HepG2 (cell line): ENCODE measurements around the gene STBD1. TPM values are rescaled to one million over a fixed set of nuclear protein-coding genes. Genes with fewer than 3 reads are reported as not detected.

Experiments
- ARID2 ChIP-seq: sonication (generic); formaldehyde crosslinking; IDR thresholded peaks from 2 replicates; pipeline ENCODE4 v1.8.1; 2022; ENCODE audit warnings: mild to moderate bottlenecking, missing genetic modification reagents, borderline replicate concordance
- CEBPG ChIP-seq: IDR thresholded peaks from 2 replicates; pipeline ENCODE4 v1.6.1; 2016
- EP300 ChIP-seq, 3 experiments: sonication (generic) in 1 of 3; formaldehyde crosslinking in 1 of 3; IDR thresholded peaks; 2 replicates each; pipeline versions ENCODE4 v1.5.1 to v1.6.1; 2011 to 2020; ENCODE audit warnings: low read depth in 2 of 3, low read length in 2 of 3, borderline replicate concordance in 1 of 3, improper control_type of control experiment in 1 of 3, mild to moderate bottlenecking in 1 of 3, missing genetic modification reagents in 1 of 3, moderate library complexity in 1 of 3
- GABPB1 ChIP-seq: IDR thresholded peaks from 2 replicates; pipeline ENCODE4 v1.6.1; 2016; ENCODE audit warnings: mild to moderate bottlenecking, missing genetic modification reagents, moderate library complexity, missing compliant biosample characterization
- KDM4B ChIP-seq: sonication (generic); formaldehyde crosslinking; IDR thresholded peaks from 2 replicates; pipeline ENCODE4 v1.4.0; 2020; ENCODE audit warnings: missing genetic modification reagents
- MAZ ChIP-seq, 2 experiments: sonication (generic) in 1 of 2; formaldehyde crosslinking in 1 of 2; IDR thresholded peaks; 2 replicates each; pipeline versions ENCODE4 v1.5.0 to v1.6.1; 2012 to 2020; ENCODE audit warnings: low read depth in 2 of 2, mild to moderate bottlenecking in 2 of 2, borderline replicate concordance in 1 of 2, improper control_type of control experiment in 1 of 2, low read length in 1 of 2, missing genetic modification reagents in 1 of 2, moderate library complexity in 1 of 2
- NR2C2 ChIP-seq: sonication (generic); formaldehyde crosslinking; IDR thresholded peaks from 2 replicates; pipeline ENCODE4 v1.4.0; 2020; ENCODE audit warnings: missing genetic modification reagents, mild to moderate bottlenecking, moderate library complexity, borderline replicate concordance
- SOX5 ChIP-seq: IDR thresholded peaks from 2 replicates; pipeline ENCODE4 v1.6.1; 2016; ENCODE audit warnings: borderline replicate concordance
- SRSF1 ChIP-seq: fragments of 200-400 bp; formaldehyde crosslinking; optimal IDR thresholded peaks from 2 replicates; pipeline ENCODE3; 2017; ENCODE audit warnings: mild to moderate bottlenecking, low read depth, low read length, moderate library complexity
- TEAD3 ChIP-seq: optimal IDR thresholded peaks from 2 replicates; pipeline ENCODE3; 2016; ENCODE audit warnings: borderline replicate concordance
- ZMYM4 ChIP-seq: sonication (generic); formaldehyde crosslinking; IDR thresholded peaks from 2 replicates; pipeline ENCODE4 v1.8.1; 2023; ENCODE audit warnings: mild to moderate bottlenecking, missing genetic modification reagents
- ZNF138 ChIP-seq: sonication (generic); formaldehyde crosslinking; IDR thresholded peaks from 2 replicates; pipeline ENCODE4 v1.5.0; 2020; ENCODE audit warnings: mild to moderate bottlenecking, low read depth, missing genetic modification reagents
- ZNF451 ChIP-seq: sonication (generic); formaldehyde crosslinking; IDR thresholded peaks from 2 replicates; pipeline ENCODE4 v1.5.0; 2020; ENCODE audit warnings: mild to moderate bottlenecking, missing genetic modification reagents
- ZNF616 ChIP-seq: sonication (generic); formaldehyde crosslinking; IDR thresholded peaks from 2 replicates; pipeline ENCODE4 v1.5.0; 2020; ENCODE audit warnings: low read depth, mild to moderate bottlenecking, missing genetic modification reagents
- ZNF772 ChIP-seq: sonication (generic); formaldehyde crosslinking; IDR thresholded peaks from 2 replicates; pipeline ENCODE4 v1.5.0; 2020; ENCODE audit warnings: mild to moderate bottlenecking, missing genetic modification reagents
- ZNF777 ChIP-seq: sonication (generic); formaldehyde crosslinking; IDR thresholded peaks from 2 replicates; pipeline ENCODE4 v1.4.0; 2020; ENCODE audit warnings: missing genetic modification reagents
- polyA plus RNA-seq, 8 experiments: library from polyadenylated mRNA; depleted of rRNA in 3 of 8; stranded (reverse) in 7 of 8; unstranded in 1 of 8; fragments of >200 nt; fragmentation: Illumina TruSeq in 4 of 8; extraction: Trizol in 4 of 8; gene quantifications; 2 replicates each; pipeline versions ENCODE4 v1.2.1 to v1.2.3, GENCODE V29; 2011 to 2016; ENCODE audit warnings: low read depth in 4 of 8, missing spikeins in 1 of 8, mixed read lengths in 1 of 8; ENCODE audit not compliant: insufficient read depth in 1 of 8
- total RNA-seq, 5 experiments: library from RNA; depleted of rRNA; stranded (reverse); fragments of >200 nt; fragmentation: Illumina TruSeq; extraction: Trizol; gene quantifications; 2 replicates each; pipeline ENCODE4 v1.2.3, GENCODE V29; 2016; ENCODE audit warnings: low read depth in 1 of 5
- TF ChIP-seq, protein P1 (sequence below): sonication (generic); formaldehyde crosslinking; IDR thresholded peaks from 2 replicates; pipeline ENCODE4 v1.4.0; 2020; ENCODE audit warnings: low read depth, missing genetic modification reagents
- TF ChIP-seq, protein P2 (sequence below), 2 experiments: IDR thresholded peaks; 2 replicates each; pipeline ENCODE4 v1.6.1; 2011 to 2012; ENCODE audit warnings: low read length in 2 of 2, borderline replicate concordance in 1 of 2, low read depth in 1 of 2, mild to moderate bottlenecking in 1 of 2, moderate library complexity in 1 of 2
- TF ChIP-seq, protein P3 (sequence below): sonication (generic); formaldehyde crosslinking; IDR thresholded peaks from 2 replicates; pipeline ENCODE4 v1.8.0; 2022; ENCODE audit warnings: mild to moderate bottlenecking, missing genetic modification reagents, moderate library complexity

The STBD1 gene
- total and polyA plus RNA-seq, 2 of the 13 experiments (the other 11 are each of a cell fraction or from before 2014, with no cell fraction given), result 2.8 to 4.3 TPM

DNA sequence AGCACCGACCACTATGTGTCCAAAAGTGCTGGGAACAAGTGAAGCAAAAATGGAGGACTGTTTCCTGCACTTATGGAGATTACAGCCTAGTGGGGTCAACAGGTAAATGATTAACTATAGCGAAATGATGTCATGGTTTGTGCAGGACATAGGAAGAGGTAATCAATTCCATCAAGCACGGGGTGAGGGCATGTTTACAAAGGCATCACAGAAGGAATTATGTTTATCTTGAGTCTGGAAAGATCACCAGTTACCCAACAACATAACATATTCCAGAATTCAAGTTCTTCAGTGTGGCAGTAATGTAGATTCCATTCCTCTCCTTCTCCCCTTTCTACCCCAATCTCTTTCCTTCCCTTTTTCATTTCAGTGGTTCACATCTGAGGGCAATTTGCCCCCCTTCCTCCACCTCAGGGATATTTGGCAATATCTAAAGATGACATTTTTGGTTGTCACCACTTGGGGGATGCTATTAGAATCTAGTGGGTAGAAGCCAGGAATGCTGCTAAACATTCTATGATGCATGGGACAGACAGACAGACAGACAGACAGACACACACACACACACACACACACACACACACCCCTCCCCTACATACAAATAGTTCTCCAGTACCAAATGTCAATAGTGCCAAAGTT, 30.9 kb upstream of the STBD1 start (continued):
- TF ChIP-seq MAZ (IDR thresholded peaks at IDR 0.05; ENCODE audit: borderline replicate concordance, low read depth, low read length) (no peak), MAZ (CRISPR knock-in tag; IDR thresholded peaks at IDR 0.05; ENCODE audit: low read depth) (no peak), NR2C2 (0 out of 2 replicates have a peak, but pooled peaks have one; percentile 39), ARID2 (CRISPR knock-in tag) (no peak), ZMYM4 (CRISPR knock-in tag) (peak; percentile 48), ZNF451 (CRISPR knock-in tag) (no peak), TEAD3 (peak; percentile 51), ZNF138 (CRISPR knock-in tag) (no peak), KDM4B (CRISPR knock-in tag) (no peak), ZNF616 (no peak), GABPB1 (peak; percentile 25; the same call in 1 of the 2 replicates), SRSF1 (no peak), ZNF772 (no peak), ZNF777 (CRISPR knock-in tag) (no peak), EP300 (IDR thresholded peaks at IDR 0.05; ENCODE audit: low read depth in 2 of 2, low read length in 2 of 2) (peak in 1 of 2 experiments; percentile 70; a peak in 1 of 4 replicates), EP300 (CRISPR knock-in tag; IDR thresholded peaks at IDR 0.05; ENCODE audit: borderline replicate concordance) (no peak), SOX5 (peak; percentile 57; the same call in 1 of the 2 replicates), CEBPG (CRISPR knock-in tag) (0 out of 2 replicates have a peak, but pooled peaks have one; percentile 25)
- TF ChIP-seq, protein P1, sequence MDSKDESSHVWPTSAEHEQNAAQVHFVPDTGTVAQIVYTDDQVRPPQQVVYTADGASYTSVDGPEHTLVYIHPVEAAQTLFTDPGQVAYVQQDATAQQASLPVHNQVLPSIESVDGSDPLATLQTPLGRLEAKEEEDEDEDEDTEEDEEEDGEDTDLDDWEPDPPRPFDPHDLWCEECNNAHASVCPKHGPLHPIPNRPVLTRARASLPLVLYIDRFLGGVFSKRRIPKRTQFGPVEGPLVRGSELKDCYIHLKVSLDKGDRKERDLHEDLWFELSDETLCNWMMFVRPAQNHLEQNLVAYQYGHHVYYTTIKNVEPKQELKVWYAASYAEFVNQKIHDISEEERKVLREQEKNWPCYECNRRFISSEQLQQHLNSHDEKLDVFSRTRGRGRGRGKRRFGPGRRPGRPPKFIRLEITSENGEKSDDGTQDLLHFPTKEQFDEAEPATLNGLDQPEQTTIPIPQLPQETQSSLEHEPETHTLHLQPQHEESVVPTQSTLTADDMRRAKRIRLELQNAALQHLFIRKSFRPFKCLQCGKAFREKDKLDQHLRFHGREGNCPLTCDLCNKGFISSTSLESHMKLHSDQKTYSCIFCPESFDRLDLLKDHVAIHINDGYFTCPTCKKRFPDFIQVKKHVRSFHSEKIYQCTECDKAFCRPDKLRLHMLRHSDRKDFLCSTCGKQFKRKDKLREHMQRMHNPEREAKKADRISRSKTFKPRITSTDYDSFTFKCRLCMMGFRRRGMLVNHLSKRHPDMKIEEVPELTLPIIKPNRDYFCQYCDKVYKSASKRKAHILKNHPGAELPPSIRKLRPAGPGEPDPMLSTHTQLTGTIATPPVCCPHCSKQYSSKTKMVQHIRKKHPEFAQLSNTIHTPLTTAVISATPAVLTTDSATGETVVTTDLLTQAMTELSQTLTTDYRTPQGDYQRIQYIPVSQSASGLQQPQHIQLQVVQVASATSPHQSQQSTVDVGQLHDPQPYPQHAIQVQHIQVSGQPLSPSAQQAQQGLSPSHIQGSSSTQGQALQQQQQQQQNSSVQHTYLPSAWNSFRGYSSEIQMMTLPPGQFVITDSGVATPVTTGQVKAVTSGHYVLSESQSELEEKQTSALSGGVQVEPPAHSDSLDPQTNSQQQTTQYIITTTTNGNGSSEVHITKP (CRISPR knock-in tag), result peak; percentile 40; the same call in 1 of the 2 replicates
- TF ChIP-seq, protein P2, sequence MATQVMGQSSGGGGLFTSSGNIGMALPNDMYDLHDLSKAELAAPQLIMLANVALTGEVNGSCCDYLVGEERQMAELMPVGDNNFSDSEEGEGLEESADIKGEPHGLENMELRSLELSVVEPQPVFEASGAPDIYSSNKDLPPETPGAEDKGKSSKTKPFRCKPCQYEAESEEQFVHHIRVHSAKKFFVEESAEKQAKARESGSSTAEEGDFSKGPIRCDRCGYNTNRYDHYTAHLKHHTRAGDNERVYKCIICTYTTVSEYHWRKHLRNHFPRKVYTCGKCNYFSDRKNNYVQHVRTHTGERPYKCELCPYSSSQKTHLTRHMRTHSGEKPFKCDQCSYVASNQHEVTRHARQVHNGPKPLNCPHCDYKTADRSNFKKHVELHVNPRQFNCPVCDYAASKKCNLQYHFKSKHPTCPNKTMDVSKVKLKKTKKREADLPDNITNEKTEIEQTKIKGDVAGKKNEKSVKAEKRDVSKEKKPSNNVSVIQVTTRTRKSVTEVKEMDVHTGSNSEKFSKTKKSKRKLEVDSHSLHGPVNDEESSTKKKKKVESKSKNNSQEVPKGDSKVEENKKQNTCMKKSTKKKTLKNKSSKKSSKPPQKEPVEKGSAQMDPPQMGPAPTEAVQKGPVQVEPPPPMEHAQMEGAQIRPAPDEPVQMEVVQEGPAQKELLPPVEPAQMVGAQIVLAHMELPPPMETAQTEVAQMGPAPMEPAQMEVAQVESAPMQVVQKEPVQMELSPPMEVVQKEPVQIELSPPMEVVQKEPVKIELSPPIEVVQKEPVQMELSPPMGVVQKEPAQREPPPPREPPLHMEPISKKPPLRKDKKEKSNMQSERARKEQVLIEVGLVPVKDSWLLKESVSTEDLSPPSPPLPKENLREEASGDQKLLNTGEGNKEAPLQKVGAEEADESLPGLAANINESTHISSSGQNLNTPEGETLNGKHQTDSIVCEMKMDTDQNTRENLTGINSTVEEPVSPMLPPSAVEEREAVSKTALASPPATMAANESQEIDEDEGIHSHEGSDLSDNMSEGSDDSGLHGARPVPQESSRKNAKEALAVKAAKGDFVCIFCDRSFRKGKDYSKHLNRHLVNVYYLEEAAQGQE (IDR thresholded peaks at IDR 0.05; ENCODE audit: borderline replicate concordance in 1 of 2, low read depth in 1 of 2, low read length in 2 of 2), result peak in 1 of 2 experiments; percentile 45; a peak in 1 of 4 replicates
- TF ChIP-seq, protein P3, sequence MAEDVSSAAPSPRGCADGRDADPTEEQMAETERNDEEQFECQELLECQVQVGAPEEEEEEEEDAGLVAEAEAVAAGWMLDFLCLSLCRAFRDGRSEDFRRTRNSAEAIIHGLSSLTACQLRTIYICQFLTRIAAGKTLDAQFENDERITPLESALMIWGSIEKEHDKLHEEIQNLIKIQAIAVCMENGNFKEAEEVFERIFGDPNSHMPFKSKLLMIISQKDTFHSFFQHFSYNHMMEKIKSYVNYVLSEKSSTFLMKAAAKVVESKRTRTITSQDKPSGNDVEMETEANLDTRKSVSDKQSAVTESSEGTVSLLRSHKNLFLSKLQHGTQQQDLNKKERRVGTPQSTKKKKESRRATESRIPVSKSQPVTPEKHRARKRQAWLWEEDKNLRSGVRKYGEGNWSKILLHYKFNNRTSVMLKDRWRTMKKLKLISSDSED (CRISPR knock-in tag), result no peak
